DMS114 treated with DMSO at 0.1 percent for 48 hours (cell line): ENCODE measurements around the gene MRS2.

Source experiments
- DNase-seq: peaks from one replicate; lab custom pipeline; 2025; ENCODE audit not compliant: unreplicated experiment; lab: John Stamatoyannopoulos, UW

The MRS2 gene

DNA sequence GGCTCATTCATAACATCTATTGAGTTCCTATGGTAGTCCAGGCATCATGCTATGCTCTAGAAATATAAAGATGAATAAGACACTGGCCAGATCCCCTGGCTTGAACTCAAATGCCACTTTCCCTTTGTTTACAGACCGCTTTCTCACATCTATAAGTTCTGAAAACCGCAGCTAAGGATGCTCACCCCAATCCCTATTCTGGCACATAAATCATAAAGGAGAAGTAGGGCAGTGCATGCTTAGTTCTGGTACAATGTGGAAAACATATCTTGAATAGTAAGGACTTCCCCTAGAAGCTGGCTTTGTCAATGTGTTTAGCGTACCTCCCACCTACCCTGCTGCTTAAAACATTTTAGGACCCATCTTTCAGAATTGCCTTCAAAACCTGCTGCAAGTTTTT lies 26.4 kb downstream of the MRS2 start:
- DNase-seq: no peak

- no peak for DNase-seq
Measured at GRCh38 chr6:24430086-24430485, 27.4 kb downstream of the MRS2 start.

DNA sequence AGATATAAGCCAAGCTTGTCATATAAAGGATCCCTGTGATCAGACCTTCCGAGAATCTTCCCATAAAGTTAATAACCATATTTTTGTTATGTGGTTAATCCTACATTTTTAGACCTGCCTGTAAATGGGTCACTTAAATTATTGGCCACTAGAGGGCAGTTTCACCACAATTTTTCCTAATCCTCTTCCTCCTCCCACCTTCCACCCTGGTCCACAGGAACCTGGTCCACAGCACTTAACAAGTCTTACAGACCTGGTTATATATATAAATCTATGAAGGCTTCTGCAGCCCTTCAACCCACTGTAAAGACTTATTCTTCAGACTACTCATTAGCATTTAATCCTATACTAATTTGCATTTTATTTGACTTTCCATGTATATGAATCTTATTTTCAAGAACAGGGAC lies 28.3 kb downstream of the MRS2 start:
- DNase-seq: peak; percentile 56

DNA sequence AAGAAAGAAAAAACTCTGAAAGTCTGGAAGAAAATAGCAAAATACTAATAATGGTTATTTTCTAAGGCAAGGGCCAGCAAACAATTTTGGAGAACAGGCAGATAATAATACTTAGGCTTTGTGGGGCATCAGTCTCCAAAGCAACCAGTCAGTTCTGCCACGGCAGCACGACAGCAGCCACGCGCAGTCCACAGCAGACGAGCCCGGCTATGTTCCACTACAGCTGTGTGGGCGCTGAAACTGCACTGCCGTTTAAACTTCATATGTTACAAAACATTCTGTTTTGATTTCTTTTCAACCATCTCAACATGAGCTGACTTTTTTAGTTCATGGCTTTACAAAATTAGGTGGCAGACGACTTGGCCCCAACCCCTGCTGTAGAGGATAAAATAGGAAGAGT lies 29.9 kb downstream of the MRS2 start:
- DNase-seq: no peak

- DNase-seq: no peak
Measured at GRCh38 chr6:24436979-24437378, 34.2 kb downstream of the MRS2 start.

DNA sequence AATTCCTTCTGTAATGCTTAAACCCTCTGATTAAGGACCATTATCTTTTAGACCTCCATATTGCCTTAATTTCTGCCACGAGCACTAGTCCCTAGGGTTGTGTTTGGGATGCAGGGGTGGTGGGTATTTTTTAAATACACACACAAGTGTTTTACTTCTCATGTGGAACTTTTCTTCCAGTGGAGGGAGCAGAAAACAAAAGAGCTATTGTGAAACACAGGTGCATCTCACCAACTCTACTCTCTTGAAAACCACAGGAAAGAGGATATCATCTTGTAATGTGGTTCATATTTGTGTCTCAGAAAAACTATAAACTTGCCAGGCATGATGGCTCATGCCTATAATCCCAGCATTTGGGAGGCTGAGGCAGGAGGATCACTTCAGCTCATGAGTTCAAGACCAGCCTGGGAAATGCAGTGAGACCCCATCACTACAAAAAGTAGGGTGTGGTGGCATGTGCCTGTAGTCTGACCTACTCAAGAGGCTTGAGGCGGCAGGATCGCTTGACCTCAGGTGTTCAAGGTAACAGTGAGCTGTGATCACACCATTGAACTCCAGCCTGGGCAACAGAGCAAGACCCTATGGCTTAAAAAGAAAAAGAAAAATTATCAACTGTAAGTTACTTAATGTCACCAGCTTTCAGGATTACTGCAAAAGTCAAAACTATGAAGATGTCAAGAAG lies 37.3 kb downstream of the MRS2 start:
- no peak for DNase-seq

GRCh38 chr6:24440897-24441598 lies 38.3 kb downstream of the MRS2 start:
- no peak for DNase-seq

DNA sequence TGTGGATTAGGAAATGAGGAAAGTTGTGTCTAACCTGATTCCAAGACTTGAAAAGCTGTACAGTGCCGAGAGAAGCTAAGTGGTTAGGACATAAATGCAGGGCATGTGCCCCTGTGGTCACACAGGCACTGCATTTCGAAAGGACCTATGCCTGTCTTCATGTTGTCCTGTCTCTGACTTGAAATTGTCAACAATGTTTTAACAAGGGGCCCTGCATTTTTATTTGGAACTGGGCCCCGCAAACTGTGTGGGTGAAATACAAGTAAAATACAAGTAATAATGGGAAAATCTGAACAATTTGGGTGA lies 38.8 kb downstream of the MRS2 start:
- DNase-seq: no peak

GRCh38 chr6:24444588-24444987 lies 41.9 kb downstream of the MRS2 start:
- no peak for DNase-seq

- DNase-seq: no peak
Measured at GRCh38 chr6:24445704-24446103, 43.0 kb downstream of the MRS2 start.

GRCh38 chr6:24446670-24447069 lies 43.9 kb downstream of the MRS2 start:
- DNase-seq: no peak

GRCh38 chr6:24448396-24448795 lies 45.7 kb downstream of the MRS2 start:
- no peak for DNase-seq

GRCh38 chr6:24448828-24449525 lies 46.2 kb downstream of the MRS2 start:
- DNase-seq: no peak

- DNase-seq: no peak
Measured at GRCh38 chr6:24451581-24452388, 49.0 kb downstream of the MRS2 start.

GRCh38 chr6:24453921-24454320 lies 51.2 kb downstream of the MRS2 start:
- no peak for DNase-seq

DNA sequence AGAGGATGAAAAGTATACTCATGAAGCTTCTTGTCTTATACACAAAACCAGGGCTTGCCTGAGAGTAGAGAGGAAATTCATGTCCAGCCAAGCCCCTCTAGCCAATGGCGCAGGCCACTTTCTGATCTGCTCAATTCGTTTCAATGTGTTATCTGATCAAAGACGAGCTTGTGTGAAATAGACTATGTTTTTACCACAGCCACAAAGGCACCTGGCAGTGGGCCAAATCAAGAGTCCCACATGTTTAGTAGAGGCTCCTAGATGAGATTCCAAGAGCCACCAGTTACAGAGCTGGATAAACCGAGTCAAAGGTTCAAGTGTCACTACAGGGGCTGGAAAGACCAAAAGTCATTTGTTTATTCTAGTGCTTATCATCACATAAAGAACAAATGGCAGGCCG lies 51.7 kb downstream of the MRS2 start:
- no peak for DNase-seq

DNA sequence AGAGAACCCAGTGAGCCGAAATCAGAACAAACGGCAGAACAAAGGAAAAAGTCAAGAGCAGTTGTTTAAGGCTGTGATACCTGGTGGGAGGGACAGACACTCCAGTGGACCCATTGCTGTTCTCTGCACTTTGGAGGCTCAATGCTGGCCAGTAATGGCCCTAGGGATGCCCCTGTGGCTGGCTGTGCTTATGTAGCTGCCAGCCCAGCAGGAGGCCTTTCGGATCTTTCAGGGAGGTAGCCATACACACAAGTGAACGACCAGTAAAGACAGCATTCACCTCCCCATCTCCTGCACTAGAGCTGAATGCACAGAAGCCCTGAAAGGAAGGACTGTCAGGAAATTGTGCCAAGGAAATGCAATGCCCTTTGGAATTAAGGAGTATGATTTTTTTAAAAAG lies 52.3 kb downstream of the MRS2 start:
- no peak for DNase-seq

- no peak for DNase-seq
Measured at GRCh38 chr6:24458134-24458533, 55.4 kb downstream of the MRS2 start.

DNA sequence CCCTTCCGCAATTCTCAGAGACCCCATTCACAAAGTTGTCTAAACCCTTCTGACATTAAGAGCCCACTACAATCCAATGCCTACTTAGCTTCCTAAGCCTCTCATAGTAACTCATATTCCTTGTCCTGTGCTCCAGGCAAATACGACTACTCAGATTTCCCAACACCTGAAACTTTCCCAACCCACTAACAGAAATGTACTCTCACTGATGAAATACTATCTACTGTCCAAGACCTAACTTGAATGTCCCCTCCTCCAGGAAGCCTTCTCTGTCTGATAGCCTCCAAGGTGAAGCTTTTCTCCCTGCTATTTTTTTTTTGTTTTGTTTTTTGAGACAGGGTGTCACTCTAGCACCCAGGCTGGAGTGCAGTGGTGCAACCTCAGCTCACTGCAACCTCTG lies 56.2 kb downstream of the MRS2 start:
- DNase-seq: no peak

DNA sequence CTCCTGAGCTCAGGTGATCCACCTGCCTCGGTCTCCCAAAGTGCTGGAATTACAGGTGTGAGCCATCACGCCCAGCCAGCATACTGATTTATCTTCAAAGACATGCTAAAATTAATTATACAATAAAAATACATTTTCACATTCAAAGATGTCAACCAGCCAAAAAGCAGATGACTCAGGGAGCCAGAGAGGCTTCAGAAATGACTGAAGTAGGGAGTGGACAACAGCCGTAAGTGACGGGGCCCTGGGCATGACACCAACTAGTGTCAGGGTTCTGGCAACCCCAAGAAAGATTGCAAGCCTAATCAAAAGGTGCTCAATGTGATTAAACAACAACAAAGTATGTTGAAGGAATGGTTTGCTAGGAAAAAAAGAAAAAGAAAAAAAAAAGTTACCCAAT lies 58.2 kb downstream of the MRS2 start:
- no peak for DNase-seq

- no peak for DNase-seq
Measured at GRCh38 chr6:24464253-24465038, 61.7 kb downstream of the MRS2 start.
